Measurements from ENCODE around the gene VPS13C.

The VPS13C gene

GRCh38 chr15:62090988-62091387 lies 30.7 kb upstream of the VPS13C start:
- Histone ChIP-seq H3K4me1 (ENCODE audit: insufficient read depth, low read length, severe bottlenecking) (no peaks in the 10 kb centered on the region), H3K4me2 (ENCODE audit: low read length) (no peak overlapping the region), H4K20me1 (ENCODE audit: insufficient read depth, low read length) (no peaks in the 10 kb centered on the region), H3K4me3 (ENCODE audit: low read depth, low read length, poor library complexity, severe bottlenecking) (no peak overlapping the region), H3K27me3 (ENCODE audit: insufficient read depth, low read length) (no peaks in the 10 kb centered on the region), H3K27ac (ENCODE audit: low read depth, low read length, poor library complexity, severe bottlenecking) (no peak overlapping the region), H3F3A (ENCODE audit: insufficient read depth, low read length) (no peaks in the 10 kb centered on the region), H3K79me2 (ENCODE audit: insufficient read depth, low read length) (no peaks in the 10 kb centered on the region), H3K36me3 (ENCODE audit: insufficient read depth, low read length) (no peaks in the 10 kb centered on the region), H3K9ac (ENCODE audit: low read length) (no peak overlapping the region), H2AFZ (ENCODE audit: low read length) (no peak overlapping the region), H3K9me2 (ENCODE audit: low read depth, low read length) (no peaks in the 10 kb centered on the region), H3K9me3 (ENCODE audit: low read length) (no peaks in the 10 kb centered on the region)
- TF ChIP-seq CTCF (IDR thresholded peaks at IDR 0.05; ENCODE audit: low read length): no peak
- TF ChIP-seq EZH2 (IDR thresholded peaks at IDR 0.05; ENCODE audit: borderline replicate concordance, low read length): no peak

GRCh38 chr15:62089616-62090015 lies 29.4 kb upstream of the VPS13C start:
- Histone ChIP-seq H3F3A (ENCODE audit: insufficient read depth, low read length) (no peaks in the 10 kb centered on the region), H4K20me1 (ENCODE audit: insufficient read depth, low read length) (no peaks in the 10 kb centered on the region), H3K4me3 (ENCODE audit: low read depth, low read length, poor library complexity, severe bottlenecking) (no peak overlapping the region), H3K79me2 (ENCODE audit: insufficient read depth, low read length) (no peaks in the 10 kb centered on the region), H2AFZ (ENCODE audit: low read length) (no peak overlapping the region), H3K36me3 (ENCODE audit: insufficient read depth, low read length) (no peaks in the 10 kb centered on the region), H3K9me2 (ENCODE audit: low read depth, low read length) (no peaks in the 10 kb centered on the region), H3K4me1 (ENCODE audit: insufficient read depth, low read length, severe bottlenecking) (no peaks in the 10 kb centered on the region), H3K9ac (ENCODE audit: low read length) (no peak overlapping the region), H3K27me3 (ENCODE audit: insufficient read depth, low read length) (no peaks in the 10 kb centered on the region), H3K27ac (ENCODE audit: low read depth, low read length, poor library complexity, severe bottlenecking) (no peak overlapping the region), H3K4me2 (ENCODE audit: low read length) (no peak overlapping the region), H3K9me3 (ENCODE audit: low read length) (no peaks in the 10 kb centered on the region)
- TF ChIP-seq EZH2 (IDR thresholded peaks at IDR 0.05; ENCODE audit: borderline replicate concordance, low read length) (no peak), CTCF (IDR thresholded peaks at IDR 0.05; ENCODE audit: low read length) (no peak)

- no peaks in the 10 kb centered on the region for H3K79me2 ChIP-seq (ENCODE audit: insufficient read depth, low read length)
- no peaks in the 10 kb centered on the region for H3K36me3 ChIP-seq (ENCODE audit: insufficient read depth, low read length)
- no peaks in the 10 kb centered on the region for H3K27me3 ChIP-seq (ENCODE audit: insufficient read depth, low read length)
- no peak overlapping the region for H3K27ac ChIP-seq (ENCODE audit: low read depth, low read length, poor library complexity, severe bottlenecking)
- H3K4me2 ChIP-seq (ENCODE audit: low read length): no peak overlapping the region
- H3K9me2 ChIP-seq (ENCODE audit: low read depth, low read length): no peaks in the 10 kb centered on the region
- no peaks in the 10 kb centered on the region for H3F3A ChIP-seq (ENCODE audit: insufficient read depth, low read length)
- no peaks in the 10 kb centered on the region for H4K20me1 ChIP-seq (ENCODE audit: insufficient read depth, low read length)
- H3K9me3 ChIP-seq (ENCODE audit: low read length): no peaks in the 10 kb centered on the region
- no peaks in the 10 kb centered on the region for H3K4me1 ChIP-seq (ENCODE audit: insufficient read depth, low read length, severe bottlenecking)
- TF ChIP-seq CTCF (IDR thresholded peaks at IDR 0.05; ENCODE audit: low read length) (no peak), EZH2 (IDR thresholded peaks at IDR 0.05; ENCODE audit: borderline replicate concordance, low read length) (no peak)
- no peak overlapping the region for H3K4me3 ChIP-seq (ENCODE audit: low read depth, low read length, poor library complexity, severe bottlenecking)
- H3K9ac ChIP-seq (ENCODE audit: low read length): no peak overlapping the region
- no peak overlapping the region for H2AFZ ChIP-seq (ENCODE audit: low read length)
Observed at GRCh38 chr15:62088353-62088693, 28.1 kb upstream of the VPS13C start.

Measured in OCI-LY1 (cell line).